Measurements from ENCODE around the gene ORM2. TPM values are rescaled to one million over a fixed set of nuclear protein-coding genes. Genes with fewer than 3 reads are reported as not detected.

Gene ORM2
- total and polyA plus RNA-seq, 2 of the 8 experiments (the other 6 are each of a cell fraction or from before 2014, with no cell fraction given), result 1.3 TPM; not detected in 1

GRCh38 chr9:114313186-114313585 lies 16.5 kb upstream of the ORM2 start:
- Histone ChIP-seq H3K4me2 (ENCODE audit: insufficient read depth in 1 of 2, low read depth in 2 of 2, low read length in 2 of 2) (no peak overlapping the region), H2BK5ac (ENCODE audit: low read depth, low read length) (no peak overlapping the region), H4K8ac (ENCODE audit: extremely low read depth, insufficient read depth, low read length) (no peak overlapping the region), H2AK5ac (ENCODE audit: low read depth, low read length) (no peak overlapping the region), H2AFZ (ENCODE audit: low read length) (no peak overlapping the region), H2BK120ac (replicated peaks; ENCODE audit: low read depth, low read length) (no peak overlapping the region), H3K23me2 (ENCODE audit: low read depth, low read length) (no peaks in the 10 kb centered on the region), H3K9ac (replicated peaks in 1 of 4; ENCODE audit: extremely low read depth in 1 of 4, low read depth in 3 of 4, low read length in 3 of 4) (no peak overlapping the region), H3K27me3 (replicated peaks in 1 of 4; ENCODE audit: control insufficient read depth in 3 of 4, extremely low read depth in 1 of 4, insufficient read depth in 3 of 4, low read length in 3 of 4) (no peaks in the 10 kb centered on the region), H4K5ac (ENCODE audit: insufficient read length, low read depth, low read length) (no peak overlapping the region), H3K23ac (ENCODE audit: insufficient read length) (no peak overlapping the region), H3K18ac (ENCODE audit: extremely low read depth, low read length) (no peak overlapping the region), H3K14ac (ENCODE audit: insufficient read length) (no peak overlapping the region), H3K4ac (replicated peaks; ENCODE audit: insufficient read length, low read depth, low read length) (no peak overlapping the region), H3K56ac (replicated peaks; ENCODE audit: insufficient read length, low read depth, low read length) (no peak overlapping the region), H3K36me3 (ENCODE audit: control insufficient read depth in 2 of 4, insufficient read depth in 4 of 4, low read length in 3 of 4) (no peaks in the 10 kb centered on the region), H4K91ac (replicated peaks; ENCODE audit: insufficient read length, low read length) (no peak overlapping the region), H3K79me2 (ENCODE audit: control insufficient read depth in 1 of 2, insufficient read depth in 2 of 2, low read length in 2 of 2) (no peaks in the 10 kb centered on the region), H3K4me1 (replicated peaks in 1 of 4; ENCODE audit: control insufficient read depth in 3 of 4, insufficient read depth in 4 of 4, low read length in 3 of 4) (no peaks in the 10 kb centered on the region), H3K27ac (ENCODE audit: low read depth, low read length) (no peak overlapping the region), H2BK20ac (ENCODE audit: low read length) (no peak overlapping the region), H2BK15ac (ENCODE audit: low read length) (no peak overlapping the region), H3K79me1 (ENCODE audit: low read depth, low read length) (no peaks in the 10 kb centered on the region), H3K9me3 (ENCODE audit: insufficient read depth in 2 of 2, low read depth in 1 of 2, low read length in 1 of 2) (no peaks in the 10 kb centered on the region), H4K20me1 (replicated peaks in 1 of 2; ENCODE audit: control insufficient read depth in 1 of 2, insufficient read depth in 2 of 2, low read length in 2 of 2) (no peaks in the 10 kb centered on the region), H3K4me3 (ENCODE audit: extremely low read depth in 1 of 4, insufficient read depth in 2 of 4, low read depth in 3 of 4, low read length in 4 of 4) (no peak overlapping the region), H2BK12ac (ENCODE audit: low read depth, low read length) (no peak overlapping the region)
- 87% methylated on average over 8 of the region's 8 CpGs; no CpG with 5 or more reads in 1 of the 2 experiments for WGBS, 2 experiments (ENCODE audit: extremely low coverage in 1 of 2, insufficient coverage in 1 of 2, insufficient read length in 1 of 2, insufficient replicate concordance in 2 of 2, low coverage in 1 of 2, low lambda C conversion rate in 2 of 2, missing lambda C conversion rate in 1 of 2)
- CTCF ChIA-PET (ENCODE audit: partially characterized antibody), result interaction anchor here (0.5 to 4.6 kb wide), 7 partner anchors 13 to 284 kb away, joined by 3 to 29 read pairs (median 3); no protein-coding TSS in a partner anchor
- TF ChIP-seq SUZ12 (IDR thresholded peaks at IDR 0.05; ENCODE audit: low read length) (no peak), TCF12 (IDR thresholded peaks at IDR 0.05; ENCODE audit: low read depth, low read length) (no peak), SIRT6 (IDR thresholded peaks at IDR 0.05; ENCODE audit: low read length) (no peak), RNF2 (IDR thresholded peaks at IDR 0.05; ENCODE audit: borderline replicate concordance, low read depth, low read length, missing control alignments, poor library complexity, severe bottlenecking) (no peak), TAF7 (optimal IDR thresholded peaks at IDR 0.05; ENCODE audit: borderline replicate concordance, low read depth, low read length) (no peak)
- DNase-seq (ENCODE audit: low read depth in 1 of 2, low spot score in 2 of 2), result peak in 1 of 2 experiments; percentile 10
- POLR2A ChIA-PET (ENCODE audit: partially characterized antibody), result no interaction called here
- no peak for FAIRE-seq
